Measurements from ENCODE around the gene BTNL9.

DNA sequence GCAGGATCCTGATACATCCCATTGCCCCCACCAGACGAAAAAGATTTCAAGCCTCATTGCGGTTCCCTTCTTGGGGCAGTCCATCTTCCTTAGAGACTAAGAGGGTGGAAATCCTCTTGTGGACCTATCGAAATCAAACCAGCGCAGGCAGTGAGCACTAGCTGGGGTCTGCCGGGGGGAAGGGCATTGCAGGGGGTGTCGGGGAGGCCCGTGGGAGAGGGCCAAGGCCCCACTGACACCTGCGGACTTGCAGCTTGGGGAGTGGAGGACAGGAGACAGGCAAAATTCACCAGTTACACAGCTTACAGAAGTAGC, 522 bp downstream of the BTNL9 start:
- no peak for TF ChIP-seq SUZ12 (IDR thresholded peaks at IDR 0.05; ENCODE audit: extremely low read depth, insufficient read depth, insufficient read length)
- TF ChIP-seq YY1 (IDR thresholded peaks at IDR 0.05; ENCODE audit: insufficient read depth, insufficient read length) = no peak
- TF ChIP-seq ZNF274 (IDR thresholded peaks at IDR 0.05; ENCODE audit: low read depth, low read length) = no peak

Measured in NT2/D1 (cell line).